Measurements from ENCODE around the gene CKB.

Gene CKB

DNA sequence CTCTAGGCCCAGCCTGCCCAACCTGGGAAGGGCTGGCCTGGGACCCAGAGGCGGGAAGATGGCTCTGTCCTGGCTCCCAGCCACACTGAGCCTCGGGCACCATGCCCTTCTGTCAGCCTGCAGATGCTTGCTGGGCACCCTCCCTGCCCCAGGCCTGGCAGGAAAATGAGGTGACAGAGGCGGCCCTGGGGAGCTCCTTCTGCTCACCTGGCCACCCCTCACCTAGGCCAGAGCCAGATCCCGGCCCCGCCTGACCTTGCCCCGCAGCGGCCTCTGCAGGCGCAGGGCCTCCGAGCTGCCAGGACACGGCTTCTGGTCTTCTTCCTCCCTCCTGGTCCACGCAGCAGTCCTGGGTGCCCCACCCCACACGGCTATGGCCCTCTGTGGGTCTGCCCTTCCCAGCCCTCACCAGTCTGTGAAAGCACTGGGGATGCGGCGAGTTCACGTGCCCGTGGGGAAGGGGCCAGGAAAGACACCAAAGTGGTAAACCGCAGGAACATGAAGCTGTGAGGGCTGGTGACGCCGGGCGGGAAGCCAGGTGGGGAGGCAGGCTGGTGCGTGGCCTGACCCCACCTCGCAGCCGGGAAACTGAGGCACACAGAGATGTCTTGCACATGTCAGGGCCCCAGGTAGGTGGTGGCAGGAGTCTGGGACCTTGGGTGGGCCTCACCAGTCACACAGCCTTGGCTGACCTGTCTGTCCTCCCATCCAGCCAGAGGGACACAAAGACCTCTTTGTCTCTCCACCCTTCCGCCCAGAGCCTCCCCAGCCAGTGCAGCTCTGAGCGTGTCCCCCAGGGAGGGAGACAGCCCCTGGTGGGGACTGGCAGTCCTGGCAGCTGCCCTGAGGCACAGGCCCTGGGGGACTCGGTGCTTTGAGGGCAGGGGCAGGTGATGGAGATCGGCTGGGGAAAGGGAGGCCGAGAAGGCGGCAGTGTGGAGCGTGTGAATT is 27.0 kb upstream of the CKB start:
- DNase-seq = no peak

GRCh38 chr14:103548463-103549351 is 26.1 kb upstream of the CKB start:
- no peak for DNase-seq

- DNase-seq = no peak
Observed at GRCh38 chr14:103547941-103548462, 25.4 kb upstream of the CKB start.

DNA sequence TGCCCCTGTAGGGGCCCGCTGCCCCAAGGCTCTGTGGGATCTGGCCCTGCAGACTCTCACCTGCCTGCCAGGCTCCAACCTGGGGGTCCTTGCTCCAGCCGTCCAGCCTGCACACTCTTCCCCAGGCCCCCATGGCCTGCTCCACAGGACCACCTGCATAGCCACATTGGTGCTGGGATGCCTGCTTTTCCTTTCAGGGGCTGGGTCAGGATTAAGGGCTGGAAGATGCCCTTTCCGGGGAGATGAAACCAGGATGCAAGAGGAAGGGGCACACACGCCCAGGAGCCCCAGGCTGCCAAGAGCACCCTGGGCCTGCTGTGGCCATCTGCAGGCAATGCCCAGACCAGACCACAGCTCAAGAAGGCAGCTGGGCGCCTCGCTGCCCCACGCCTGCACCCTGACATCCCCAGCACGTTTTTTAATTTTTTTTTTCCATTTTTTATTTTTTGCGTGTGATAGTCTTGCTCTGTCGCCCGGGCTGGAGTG is 24.9 kb upstream of the CKB start:
- DNase-seq = no peak

DNA sequence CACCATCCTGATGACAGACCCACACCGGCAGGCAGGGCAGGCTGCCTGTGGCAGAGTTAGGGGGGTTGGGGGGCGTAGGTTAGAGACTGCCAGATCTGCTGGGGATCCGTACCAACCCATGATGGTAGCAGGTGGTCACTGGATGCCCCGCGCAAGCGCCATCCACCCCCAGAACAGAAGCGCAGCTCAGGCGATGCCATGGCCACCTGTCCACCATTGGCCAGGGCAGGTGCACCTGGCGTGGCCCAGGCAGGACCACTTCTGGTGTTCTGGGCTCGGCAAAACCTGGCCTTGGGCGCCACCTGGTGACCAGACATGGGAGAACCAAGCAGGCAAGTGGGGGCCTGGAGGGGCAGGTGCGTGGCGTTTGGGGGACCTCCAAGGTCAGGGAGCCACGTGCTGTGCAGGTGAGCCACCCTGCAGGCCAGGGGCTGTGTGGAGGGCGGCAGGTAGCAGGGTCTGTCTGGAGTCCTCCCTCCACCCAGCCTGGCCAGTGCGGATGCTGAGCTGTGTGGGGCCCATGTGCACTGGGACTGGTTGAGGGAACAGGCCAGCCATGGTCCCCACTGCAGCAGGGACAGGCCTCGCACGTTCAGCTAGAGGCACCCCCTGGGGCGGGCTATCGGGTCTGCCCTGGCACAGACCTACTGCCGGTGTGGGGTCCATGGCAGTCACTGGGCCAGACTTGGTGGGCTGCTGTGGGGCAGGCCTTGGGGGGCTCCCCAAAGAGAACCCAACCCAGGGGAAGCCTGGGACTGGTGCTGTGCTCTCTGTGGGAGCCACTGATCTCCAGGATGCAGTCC is 24.2 kb upstream of the CKB start:
- DNase-seq = peak; percentile 51

GRCh38 chr14:103545915-103546651 is 23.5 kb upstream of the CKB start:
- no peak for DNase-seq

- no peak for DNase-seq
Observed at GRCh38 chr14:103545219-103545914, 22.7 kb upstream of the CKB start.

DNA sequence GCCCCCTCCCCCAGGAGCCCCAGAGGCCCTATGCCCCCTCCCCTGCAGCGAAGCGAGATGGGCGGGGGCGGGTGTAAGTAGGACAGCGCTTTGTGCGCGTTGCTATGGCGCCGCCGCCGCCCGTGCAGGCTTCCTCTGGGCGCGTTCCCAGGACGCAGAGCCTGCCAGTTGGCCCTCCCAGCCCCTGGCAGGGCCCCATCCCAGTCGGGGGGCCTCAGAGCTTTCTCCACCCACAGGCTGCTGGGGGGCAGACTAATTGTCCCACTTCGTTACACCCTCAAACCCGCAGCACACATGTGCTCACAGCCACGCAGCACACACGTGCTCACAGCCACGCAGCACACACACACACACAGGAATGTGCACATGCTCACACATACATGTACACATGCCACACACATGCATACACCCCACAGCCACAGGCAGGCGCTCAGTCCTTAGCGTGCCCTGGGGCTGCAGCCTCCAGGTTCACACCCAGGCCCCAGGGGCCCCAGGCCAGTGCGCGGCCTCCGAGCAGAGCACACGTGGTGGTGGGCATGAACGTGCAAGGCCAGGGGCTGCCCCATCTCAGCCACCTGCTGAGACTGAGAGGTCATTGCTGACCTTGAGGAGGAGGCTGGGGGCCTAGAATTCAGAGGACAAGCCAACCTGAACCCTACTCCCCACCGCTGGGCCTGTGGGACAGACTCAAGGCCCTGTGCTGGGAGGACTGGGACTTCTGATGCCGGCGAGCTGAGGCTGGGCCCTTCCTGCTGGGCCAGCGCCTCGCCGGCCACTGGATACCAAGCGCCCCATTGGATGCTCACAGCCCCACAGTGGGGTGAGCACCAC is 22.0 kb upstream of the CKB start:
- no peak for DNase-seq

- no peak for DNase-seq
Observed at GRCh38 chr14:103543721-103544387, 21.2 kb upstream of the CKB start.

- no peak for DNase-seq
Observed at GRCh38 chr14:103543140-103543539, 20.5 kb upstream of the CKB start.

DNA sequence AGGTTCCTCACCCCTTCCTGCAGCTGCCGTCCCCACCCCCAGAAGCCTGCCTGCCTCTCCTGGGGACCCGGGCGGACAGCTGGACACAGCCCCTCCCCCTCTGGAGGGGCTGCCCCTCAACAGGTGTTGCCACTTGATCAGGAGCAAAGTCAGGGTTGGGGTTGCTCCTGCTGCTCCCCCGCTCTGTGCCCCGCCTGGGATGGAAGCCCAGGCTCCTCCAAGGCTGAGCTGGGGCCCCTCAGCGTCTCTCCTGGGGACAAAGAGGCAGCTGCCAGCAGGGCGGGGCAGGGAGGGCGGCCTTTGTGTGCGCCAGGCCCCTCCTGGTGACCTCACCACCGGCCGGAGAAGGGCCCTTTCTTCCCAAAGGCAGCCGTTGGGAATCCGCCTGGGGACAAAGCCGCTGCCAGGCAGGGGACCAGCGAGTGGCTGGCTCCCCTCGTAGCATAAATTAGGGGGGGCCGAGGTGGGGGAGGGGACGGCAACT is 20.0 kb upstream of the CKB start:
- peak; percentile 44 for DNase-seq

- no peak for DNase-seq
Observed at GRCh38 chr14:103541709-103542604, 19.3 kb upstream of the CKB start.

DNA sequence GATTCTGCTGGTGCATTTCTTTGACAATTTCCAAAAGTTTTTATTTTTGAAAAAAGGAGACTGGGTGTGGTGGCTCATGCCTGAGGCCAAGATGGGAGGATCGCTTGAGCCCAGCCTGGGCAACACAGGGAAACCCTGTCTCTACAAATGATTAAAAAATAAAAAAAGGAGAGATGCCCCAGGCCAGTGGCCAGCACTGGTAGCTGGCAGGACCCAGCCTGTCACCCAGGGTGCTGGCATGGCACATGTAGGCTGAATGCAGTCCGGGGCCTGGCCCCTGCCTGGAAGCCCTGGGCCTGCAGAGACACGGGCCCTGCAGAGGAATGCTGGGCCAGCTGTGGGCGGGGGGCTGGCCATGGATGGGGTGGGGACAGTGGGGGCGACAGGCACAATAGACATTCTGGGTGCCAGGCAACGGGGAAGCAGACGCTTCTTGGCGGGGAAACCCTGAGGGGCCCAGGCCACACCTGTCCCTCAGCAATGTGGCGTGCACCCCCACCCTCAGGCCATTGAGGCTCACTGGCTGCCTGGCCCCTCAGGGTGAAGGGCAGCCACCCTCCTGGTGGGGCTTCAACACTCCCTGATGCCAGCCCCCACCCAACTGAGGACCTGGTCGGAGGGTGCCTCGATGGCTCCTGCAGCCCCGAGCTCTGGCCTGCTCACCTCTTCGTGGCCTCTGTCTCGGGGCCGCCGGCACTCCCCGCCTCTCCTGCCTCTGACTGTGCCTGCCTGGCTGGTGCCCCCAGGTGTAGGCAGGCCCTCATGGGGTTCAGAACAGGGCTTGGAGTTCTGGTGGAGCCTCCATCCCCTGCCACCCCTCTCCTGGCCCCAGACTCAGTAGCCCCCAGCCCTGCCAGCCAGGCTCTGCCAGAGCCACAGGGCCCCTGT is 18.4 kb upstream of the CKB start:
- DNase-seq = no peak

- no peak for DNase-seq
Observed at GRCh38 chr14:103539056-103539825, 16.6 kb upstream of the CKB start.

DNA sequence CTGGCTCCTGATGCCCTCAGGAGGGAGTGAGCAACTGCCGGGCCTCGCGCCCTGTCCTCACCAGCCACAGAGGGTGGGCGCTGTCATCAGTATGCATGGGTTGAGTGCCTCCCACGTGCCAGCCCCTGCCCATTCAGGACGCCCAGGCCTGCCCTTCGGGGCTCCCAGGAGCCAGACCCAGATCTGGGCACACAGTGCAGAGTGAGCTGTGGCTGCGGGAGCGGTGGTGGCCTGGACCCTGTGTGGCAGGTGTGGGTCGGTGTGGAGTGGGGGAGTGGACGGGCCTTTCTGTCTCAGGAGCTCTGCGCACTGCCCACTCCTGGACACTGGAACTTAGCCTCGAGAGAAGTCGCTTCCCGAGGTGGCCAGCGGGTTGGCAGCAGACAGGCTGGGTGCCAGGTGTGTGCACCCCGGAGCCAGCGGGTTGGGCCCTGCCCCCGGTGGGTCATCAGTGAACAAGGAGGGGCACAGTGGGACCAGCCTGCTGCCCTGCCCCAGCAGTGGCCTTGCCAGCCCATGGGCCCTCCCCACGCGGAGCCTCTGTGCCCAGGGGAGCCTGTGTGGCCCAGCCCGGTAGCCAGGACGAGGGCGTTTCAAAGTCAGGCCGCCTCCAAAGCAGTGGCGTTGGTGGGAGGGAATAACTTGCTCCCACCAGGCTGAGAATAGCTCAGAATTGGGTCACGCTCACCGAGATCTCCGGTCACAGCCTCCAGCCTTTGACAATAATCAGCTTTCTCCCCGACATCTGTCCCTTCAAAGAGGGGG is 15.8 kb upstream of the CKB start:
- DNase-seq = no peak
